ENCODE data around the gene PRSS22. TPM values are rescaled to one million over a fixed set of nuclear protein-coding genes. Genes with fewer than 3 reads are reported as not detected.

Gene PRSS22
- polyA plus RNA-seq, 1 donor, result 0.63 TPM

GRCh38 chr16:2852003-2852730, 5.8 kb downstream of the PRSS22 start:
- DNase-seq, result no peak
- H3K9me3 ChIP-seq (ENCODE audit: control insufficient read depth, low read depth, low read length), result peaks cover 26% of the 10 kb centered on the region
- H3K27me3 ChIP-seq (ENCODE audit: control insufficient read depth, insufficient read depth, low read length), result peaks cover 3% of the 10 kb centered on the region
- peaks cover 2% of the 10 kb centered on the region for H3K4me1 ChIP-seq (ENCODE audit: control insufficient read depth, insufficient read depth, low read length)
- no peak overlapping the region for H3K4me3 ChIP-seq (ENCODE audit: low read length)
- WGBS (ENCODE audit: insufficient coverage, low lambda C conversion rate), result no CpG with 5 or more reads among the region's 16 CpGs
- H3K36me3 ChIP-seq (ENCODE audit: control insufficient read depth, insufficient read depth, low read length), result no peaks in the 10 kb centered on the region
- H3K27ac ChIP-seq (ENCODE audit: low read length), result no peak overlapping the region

- H3K36me3 ChIP-seq (ENCODE audit: control insufficient read depth, insufficient read depth, low read length), result no peaks in the 10 kb centered on the region
- DNase-seq, result no peak
- H3K9me3 ChIP-seq (ENCODE audit: control insufficient read depth, low read depth, low read length), result peaks cover 12% of the 10 kb centered on the region
- H3K27me3 ChIP-seq (ENCODE audit: control insufficient read depth, insufficient read depth, low read length), result peaks cover 3% of the 10 kb centered on the region
- H3K4me1 ChIP-seq (ENCODE audit: control insufficient read depth, insufficient read depth, low read length), result peaks cover 4% of the 10 kb centered on the region
- 79% methylated on average over 4 of the region's 16 CpGs for WGBS (ENCODE audit: insufficient coverage, low lambda C conversion rate)
- no peak overlapping the region for H3K27ac ChIP-seq (ENCODE audit: low read length)
- H3K4me3 ChIP-seq (ENCODE audit: low read length), result no peak overlapping the region
Measured at GRCh38 chr16:2848933-2849725, 8.8 kb downstream of the PRSS22 start.

DNA sequence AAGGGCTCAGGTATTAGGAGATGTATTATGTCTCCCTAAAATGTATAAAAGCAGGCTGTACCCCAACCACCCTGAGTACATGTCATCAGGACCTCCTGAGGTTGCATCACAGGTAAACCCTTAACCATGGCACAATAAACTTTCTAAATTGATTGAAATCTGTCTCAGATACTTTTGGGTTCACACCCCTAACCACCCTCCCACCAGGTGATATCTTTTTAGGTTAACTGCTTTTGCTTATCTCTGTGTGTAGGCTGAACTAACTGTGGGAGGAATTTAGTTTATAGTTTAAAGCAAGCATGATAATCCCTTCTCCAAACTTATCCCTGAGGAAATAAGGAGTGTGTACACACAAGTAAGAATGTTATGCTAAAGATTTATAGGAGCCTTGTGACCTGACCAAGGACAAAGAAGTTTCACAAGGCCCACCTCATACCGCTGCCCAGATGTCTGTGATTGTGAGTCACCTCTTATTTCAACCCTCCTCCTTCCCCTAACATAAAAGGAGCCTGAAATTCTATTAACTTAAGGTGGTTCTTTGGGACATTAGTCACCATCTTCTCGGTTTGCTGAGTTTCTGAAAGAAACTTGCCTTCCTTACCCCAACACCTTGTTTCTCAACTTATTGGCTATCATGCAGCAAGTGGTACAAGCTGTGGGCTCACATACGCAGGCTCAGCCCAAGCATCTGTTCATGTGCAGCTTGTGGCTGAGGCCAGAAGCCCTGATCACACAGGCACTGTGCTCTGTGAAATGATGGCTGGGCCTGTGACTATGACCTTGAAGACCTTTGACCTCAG, 11.3 kb downstream of the PRSS22 start:
- WGBS (ENCODE audit: insufficient coverage, low lambda C conversion rate), result no CpG with 5 or more reads among the region's 3 CpGs
- Histone ChIP-seq H3K4me3 (ENCODE audit: low read length) (no peak overlapping the region), H3K27ac (ENCODE audit: low read length) (no peak overlapping the region), H3K9me3 (ENCODE audit: control insufficient read depth, low read depth, low read length) (peaks cover 7% of the 10 kb centered on the region), H3K27me3 (ENCODE audit: control insufficient read depth, insufficient read depth, low read length) (peaks cover 2% of the 10 kb centered on the region), H3K36me3 (ENCODE audit: control insufficient read depth, insufficient read depth, low read length) (no peaks in the 10 kb centered on the region), H3K4me1 (ENCODE audit: control insufficient read depth, insufficient read depth, low read length) (peaks cover 4% of the 10 kb centered on the region)
- no peak for DNase-seq

GRCh38 chr16:2845116-2845515, 12.9 kb downstream of the PRSS22 start:
- 100% methylated on average over 1 of the region's 5 CpGs for WGBS (ENCODE audit: insufficient coverage, low lambda C conversion rate)
- no peaks in the 10 kb centered on the region for H3K36me3 ChIP-seq (ENCODE audit: control insufficient read depth, insufficient read depth, low read length)
- no peak for DNase-seq
- H3K27ac ChIP-seq (ENCODE audit: low read length), result no peak overlapping the region
- H3K27me3 ChIP-seq (ENCODE audit: control insufficient read depth, insufficient read depth, low read length), result peaks cover 2% of the 10 kb centered on the region
- H3K4me3 ChIP-seq (ENCODE audit: low read length), result no peak overlapping the region
- H3K4me1 ChIP-seq (ENCODE audit: control insufficient read depth, insufficient read depth, low read length), result peaks cover 4% of the 10 kb centered on the region
- H3K9me3 ChIP-seq (ENCODE audit: control insufficient read depth, low read depth, low read length), result peaks cover 7% of the 10 kb centered on the region

GRCh38 chr16:2843526-2843925, 14.4 kb downstream of the PRSS22 start:
- Histone ChIP-seq H3K4me3 (ENCODE audit: low read length) (no peak overlapping the region), H3K27me3 (ENCODE audit: control insufficient read depth, insufficient read depth, low read length) (peaks cover 2% of the 10 kb centered on the region), H3K4me1 (ENCODE audit: control insufficient read depth, insufficient read depth, low read length) (peaks cover 4% of the 10 kb centered on the region), H3K9me3 (ENCODE audit: control insufficient read depth, low read depth, low read length) (peaks cover 7% of the 10 kb centered on the region), H3K27ac (ENCODE audit: low read length) (no peak overlapping the region), H3K36me3 (ENCODE audit: control insufficient read depth, insufficient read depth, low read length) (no peaks in the 10 kb centered on the region)
- 80% methylated on average over 1 of the region's 8 CpGs for WGBS (ENCODE audit: insufficient coverage, low lambda C conversion rate)
- DNase-seq, result no peak

- no CpG with 5 or more reads among the region's 40 CpGs for WGBS (ENCODE audit: insufficient coverage, low lambda C conversion rate)
Measured at GRCh38 chr16:2842340-2843000, 15.5 kb downstream of the PRSS22 start.

DNA sequence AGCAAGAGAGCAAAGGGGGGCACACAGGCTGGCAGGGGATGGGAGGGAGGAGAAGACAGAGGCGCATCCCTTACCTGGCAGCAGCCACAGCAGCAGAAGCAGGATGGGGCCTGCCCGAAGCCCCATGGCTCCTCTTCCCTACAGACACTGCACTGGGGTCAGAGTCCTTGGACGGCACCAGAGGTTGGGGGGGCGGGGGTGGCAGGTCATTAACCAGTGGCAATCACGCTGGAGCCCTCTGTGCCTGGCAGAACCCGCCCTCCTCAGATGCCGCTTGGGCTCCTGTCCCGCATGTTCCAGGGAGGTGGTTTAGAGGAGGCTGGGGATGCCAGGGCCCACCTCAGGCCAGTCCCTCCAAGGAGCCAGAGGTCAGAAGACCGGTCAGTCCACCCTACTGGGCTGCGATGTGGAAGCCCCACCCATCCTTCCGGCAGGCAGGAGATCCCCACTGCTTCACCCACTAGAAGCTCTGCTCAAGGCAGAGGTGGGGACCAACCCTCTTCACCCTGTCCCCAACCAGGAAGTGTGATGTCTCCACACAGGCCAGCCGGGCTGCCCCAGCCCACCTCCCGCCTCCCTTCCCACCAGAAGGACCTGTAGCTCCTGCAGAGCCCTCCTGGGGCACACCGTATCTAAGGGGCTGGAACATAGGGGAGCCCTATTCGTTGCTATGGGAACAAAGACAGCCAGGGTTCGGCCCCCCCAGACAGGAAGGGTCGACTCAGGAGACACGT, 16.2 kb downstream of the PRSS22 start:
- no peaks in the 10 kb centered on the region for H3K4me1 ChIP-seq (ENCODE audit: control insufficient read depth, insufficient read depth, low read length)
- no peaks in the 10 kb centered on the region for H3K36me3 ChIP-seq (ENCODE audit: control insufficient read depth, insufficient read depth, low read length)
- H3K27ac ChIP-seq (ENCODE audit: low read length), result no peak overlapping the region
- no CpG with 5 or more reads among the region's 18 CpGs for WGBS (ENCODE audit: insufficient coverage, low lambda C conversion rate)
- DNase-seq, result no peak
- H3K27me3 ChIP-seq (ENCODE audit: control insufficient read depth, insufficient read depth, low read length), result peaks cover 2% of the 10 kb centered on the region
- peaks cover 7% of the 10 kb centered on the region for H3K9me3 ChIP-seq (ENCODE audit: control insufficient read depth, low read depth, low read length)
- no peak overlapping the region for H3K4me3 ChIP-seq (ENCODE audit: low read length)

More at GRCh38 chr16:2842340-2843000, 15.5 kb downstream of the PRSS22 start:
- Histone ChIP-seq H3K36me3 (ENCODE audit: control insufficient read depth, insufficient read depth, low read length) (no peaks in the 10 kb centered on the region), H3K4me3 (ENCODE audit: low read length) (no peak overlapping the region), H3K27me3 (ENCODE audit: control insufficient read depth, insufficient read depth, low read length) (peaks cover 2% of the 10 kb centered on the region), H3K9me3 (ENCODE audit: control insufficient read depth, low read depth, low read length) (peaks cover 7% of the 10 kb centered on the region), H3K4me1 (ENCODE audit: control insufficient read depth, insufficient read depth, low read length) (peaks cover 4% of the 10 kb centered on the region), H3K27ac (ENCODE audit: low read length) (no peak overlapping the region)
- peak in 1 of 2 donors; percentile 31 for DNase-seq

DNA sequence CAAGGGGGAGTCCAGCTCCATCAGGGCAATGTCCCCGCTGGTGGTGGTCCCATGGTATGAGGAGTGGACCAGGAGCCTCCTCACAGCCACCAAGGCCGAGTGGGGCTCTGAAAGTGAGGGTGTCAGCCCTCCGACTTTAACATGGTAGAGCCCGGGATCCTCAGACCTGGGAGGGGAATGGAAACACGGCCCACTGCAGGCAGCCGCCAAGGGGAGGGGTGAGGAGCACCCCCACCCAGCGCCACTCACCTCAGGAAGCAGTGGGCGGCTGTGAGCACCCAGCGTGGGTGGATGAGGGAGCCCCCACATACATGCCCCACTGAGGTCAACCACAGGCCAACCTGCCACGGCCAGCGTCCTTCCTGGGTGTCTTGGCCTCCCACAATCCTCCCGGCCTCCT, 17.1 kb downstream of the PRSS22 start:
- DNase-seq, result no peak
- Histone ChIP-seq H3K27me3 (ENCODE audit: control insufficient read depth, insufficient read depth, low read length) (peaks cover 2% of the 10 kb centered on the region), H3K9me3 (ENCODE audit: control insufficient read depth, low read depth, low read length) (peaks cover 7% of the 10 kb centered on the region), H3K4me1 (ENCODE audit: control insufficient read depth, insufficient read depth, low read length) (no peaks in the 10 kb centered on the region), H3K36me3 (ENCODE audit: control insufficient read depth, insufficient read depth, low read length) (no peaks in the 10 kb centered on the region), H3K4me3 (ENCODE audit: low read length) (no peak overlapping the region), H3K27ac (ENCODE audit: low read length) (no peak overlapping the region)
- WGBS (ENCODE audit: insufficient coverage, low lambda C conversion rate), result no CpG with 5 or more reads among the region's 12 CpGs

DNA sequence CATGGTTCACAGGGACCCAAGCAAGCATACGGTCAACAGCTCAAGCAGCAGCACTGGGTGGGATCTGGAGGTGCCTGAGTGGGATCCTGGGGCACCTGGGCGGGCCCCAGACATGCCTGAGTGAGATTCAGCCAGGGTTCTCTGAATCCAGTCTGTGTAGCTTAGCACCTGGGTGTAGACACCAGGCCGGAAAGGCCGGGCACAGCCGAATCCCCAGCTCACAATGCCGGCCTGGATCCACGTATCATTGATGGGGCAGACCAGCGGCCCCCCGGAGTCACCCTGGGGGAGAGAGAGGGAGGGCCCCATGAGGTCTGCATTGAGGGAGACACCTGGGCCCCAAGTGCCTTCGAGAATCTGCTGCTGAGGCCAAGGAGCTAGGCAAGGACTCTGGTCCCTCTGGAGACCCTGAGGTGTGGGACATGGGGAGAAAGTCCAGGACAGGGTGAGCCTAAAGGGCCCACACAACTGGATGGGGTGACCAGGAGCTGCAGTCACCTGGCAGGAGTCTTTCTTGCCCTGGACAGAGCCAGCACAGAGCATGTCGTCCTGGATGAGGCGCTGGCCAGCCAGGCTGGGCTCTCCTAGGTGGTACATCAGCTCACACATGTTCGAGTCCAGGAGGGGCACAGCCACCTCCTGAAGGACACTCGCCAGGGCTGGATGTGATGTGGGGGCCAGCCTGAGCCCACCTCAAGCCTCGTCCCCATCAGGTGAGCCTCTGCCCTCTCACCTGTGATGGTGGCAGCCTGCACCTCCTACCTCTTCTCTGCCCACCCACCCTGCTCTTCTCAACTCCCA, 18.1 kb downstream of the PRSS22 start:
- Histone ChIP-seq H3K36me3 (ENCODE audit: control insufficient read depth, insufficient read depth, low read length) (no peaks in the 10 kb centered on the region), H3K4me3 (ENCODE audit: low read length) (no peak overlapping the region), H3K4me1 (ENCODE audit: control insufficient read depth, insufficient read depth, low read length) (no peaks in the 10 kb centered on the region), H3K9me3 (ENCODE audit: control insufficient read depth, low read depth, low read length) (peaks cover 7% of the 10 kb centered on the region), H3K27ac (ENCODE audit: low read length) (no peak overlapping the region), H3K27me3 (ENCODE audit: control insufficient read depth, insufficient read depth, low read length) (peaks cover 2% of the 10 kb centered on the region)
- no peak for DNase-seq
- WGBS (ENCODE audit: insufficient coverage, low lambda C conversion rate), result no CpG with 5 or more reads among the region's 15 CpGs
